ELF-1 (cell line): ENCODE data around the gene SLIT1.
A peak's percentile ranks its signal among the peaks of the same experiment; 100 is the strongest.

Experiments used
- DNase-seq: peaks from one replicate; pipeline ENCODE4 v3.0.0-alpha.2; 2016; ENCODE audit warnings: low read depth, low spot score

Gene SLIT1

GRCh38 chr10:97173036-97173435, 12.7 kb downstream of the SLIT1 start:
- no peak for DNase-seq

GRCh38 chr10:97171001-97171400, 14.8 kb downstream of the SLIT1 start:
- DNase-seq = no peak

GRCh38 chr10:97169911-97170693, 15.7 kb downstream of the SLIT1 start:
- DNase-seq = no peak

- no peak for DNase-seq
Observed at GRCh38 chr10:97169063-97169462, 16.7 kb downstream of the SLIT1 start.

- no peak for DNase-seq
Observed at GRCh38 chr10:97168645-97169044, 17.1 kb downstream of the SLIT1 start.

DNA sequence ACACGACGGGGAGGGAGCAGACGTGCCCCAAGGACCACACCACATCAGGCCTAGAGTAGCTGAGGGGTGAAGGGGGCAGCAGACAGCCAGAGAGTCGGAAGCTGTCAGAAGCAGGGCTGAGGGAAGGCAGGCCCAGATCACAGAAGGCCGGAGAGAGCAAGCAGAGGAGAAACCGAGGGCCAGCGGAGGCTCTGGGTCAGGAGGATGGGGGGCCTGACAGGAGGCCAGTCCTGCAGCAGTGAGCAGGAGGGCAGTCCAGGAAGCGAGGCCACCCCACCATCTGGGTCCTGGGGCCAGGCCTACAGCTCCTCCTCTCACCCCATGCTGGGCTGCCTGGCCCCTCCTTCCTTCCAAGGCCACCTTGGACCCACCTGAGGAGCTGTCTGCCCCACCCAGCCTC, 20.3 kb downstream of the SLIT1 start:
- no peak for DNase-seq

- peak; percentile 77 for DNase-seq
Observed at GRCh38 chr10:97163781-97164501, 21.8 kb downstream of the SLIT1 start.

DNA sequence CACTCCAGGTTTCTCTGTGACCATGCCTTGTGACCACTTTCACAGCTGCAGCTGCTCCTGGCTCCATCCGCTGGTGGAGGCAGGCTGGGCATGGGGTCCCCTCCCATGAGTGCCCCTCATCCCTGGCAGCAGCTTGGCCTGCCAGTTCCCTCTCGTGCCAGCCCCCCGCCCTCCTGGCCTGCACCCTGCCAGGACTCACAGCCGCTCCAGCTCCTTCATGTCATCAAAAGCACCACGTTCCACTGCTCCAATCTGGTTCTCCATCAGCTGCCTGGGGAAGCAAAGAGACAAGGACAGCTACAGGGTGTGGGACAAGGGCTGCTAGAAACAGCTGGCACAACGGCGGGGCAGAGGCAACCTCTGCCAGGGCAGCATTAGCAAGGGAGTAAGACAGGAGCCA, 22.6 kb downstream of the SLIT1 start:
- no peak for DNase-seq

- DNase-seq = no peak
Observed at GRCh38 chr10:97159646-97160305, 26.0 kb downstream of the SLIT1 start.

DNA sequence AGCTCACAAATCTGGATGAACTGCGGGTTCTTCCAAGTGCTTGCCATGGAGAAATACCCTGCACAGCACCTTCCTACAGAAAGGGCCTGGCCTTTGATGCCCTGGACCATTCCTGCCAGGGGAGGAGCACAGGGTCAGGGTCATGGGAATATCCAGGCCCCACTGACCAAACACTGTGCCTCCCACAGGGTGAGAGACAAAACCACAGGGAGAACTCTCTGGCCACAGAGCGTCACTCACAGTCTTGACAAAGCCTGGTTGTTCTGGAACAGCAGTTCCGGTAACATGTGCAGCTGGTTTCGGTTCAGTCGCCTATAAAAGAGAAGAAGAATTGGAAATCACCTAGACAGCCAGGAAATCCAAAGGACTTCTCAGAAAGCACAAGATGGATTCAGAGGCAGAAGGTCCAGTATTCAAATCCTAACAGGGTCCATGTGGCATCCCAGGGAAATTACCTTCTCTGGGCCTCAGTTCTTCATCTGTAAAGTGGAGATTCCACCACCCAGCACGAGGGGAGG, 28.1 kb downstream of the SLIT1 start:
- DNase-seq = no peak

DNA sequence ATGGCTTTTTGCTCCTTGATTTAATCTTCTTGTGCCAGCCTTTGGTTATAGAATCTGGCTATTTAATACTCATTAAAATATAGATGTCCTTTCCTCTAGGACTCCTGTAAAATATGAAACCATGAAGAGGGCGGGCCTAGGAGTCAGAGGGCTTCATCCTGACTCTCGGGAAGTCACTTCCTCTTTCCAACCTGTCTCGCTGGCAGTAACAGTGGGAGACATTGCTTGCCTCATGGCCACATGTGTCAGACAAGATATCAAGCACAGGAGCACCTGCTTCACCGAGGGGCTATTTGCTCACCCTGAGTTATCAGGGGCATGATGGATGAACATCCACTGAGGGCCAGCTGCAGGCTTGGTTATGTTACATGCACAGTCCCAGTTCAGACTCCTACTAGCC, 31.0 kb downstream of the SLIT1 start:
- no peak for DNase-seq

- no peak for DNase-seq
Observed at GRCh38 chr10:97154162-97154561, 31.6 kb downstream of the SLIT1 start.

DNA sequence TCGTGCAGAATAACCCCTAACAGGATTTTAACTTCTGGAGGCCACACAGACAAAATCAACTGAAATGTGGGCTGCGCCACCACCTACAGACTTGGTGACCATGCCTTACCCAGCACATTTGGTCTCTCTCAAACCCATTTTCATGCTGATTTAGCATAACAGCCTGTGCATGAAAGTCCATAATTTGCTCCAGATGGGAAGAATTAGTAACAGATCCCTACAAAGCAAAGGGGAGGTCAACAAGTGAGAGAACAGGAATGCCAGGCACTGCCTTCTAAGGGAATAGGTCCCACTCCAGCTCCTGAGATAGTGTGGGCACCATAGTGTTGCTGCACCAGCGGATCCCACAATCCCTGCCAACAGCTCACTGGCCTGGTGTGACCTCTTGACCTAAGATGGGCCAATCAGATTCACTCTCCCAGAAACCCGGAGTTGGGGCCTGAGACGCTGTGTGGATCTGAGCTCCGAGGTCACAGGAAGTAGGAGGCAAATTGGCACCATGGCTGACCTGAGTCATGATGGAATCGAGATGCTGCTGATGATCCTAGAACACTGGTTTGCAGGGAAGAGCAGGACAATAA, 32.4 kb downstream of the SLIT1 start:
- DNase-seq = no peak

GRCh38 chr10:97151307-97151914, 34.3 kb downstream of the SLIT1 start:
- DNase-seq = no peak

DNA sequence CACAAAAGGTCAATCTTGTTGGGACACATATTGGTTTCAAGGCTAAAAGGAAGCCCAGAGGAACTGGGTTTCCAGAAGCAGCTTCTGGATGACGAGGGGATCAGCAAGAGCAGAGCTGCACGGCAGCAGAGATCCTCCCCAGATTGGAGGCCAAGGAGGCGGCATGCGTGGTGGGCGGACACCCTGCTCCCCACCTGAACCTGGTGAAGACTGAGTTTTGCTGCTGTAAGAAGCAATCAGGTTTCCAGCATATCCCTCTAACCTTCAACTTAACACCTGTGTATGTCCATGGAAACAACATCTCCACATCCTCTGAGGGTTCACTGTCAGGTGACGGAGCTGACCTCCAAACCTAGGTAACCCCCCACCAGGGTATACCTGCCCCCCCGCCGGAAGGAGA, 35.1 kb downstream of the SLIT1 start:
- DNase-seq = no peak

DNA sequence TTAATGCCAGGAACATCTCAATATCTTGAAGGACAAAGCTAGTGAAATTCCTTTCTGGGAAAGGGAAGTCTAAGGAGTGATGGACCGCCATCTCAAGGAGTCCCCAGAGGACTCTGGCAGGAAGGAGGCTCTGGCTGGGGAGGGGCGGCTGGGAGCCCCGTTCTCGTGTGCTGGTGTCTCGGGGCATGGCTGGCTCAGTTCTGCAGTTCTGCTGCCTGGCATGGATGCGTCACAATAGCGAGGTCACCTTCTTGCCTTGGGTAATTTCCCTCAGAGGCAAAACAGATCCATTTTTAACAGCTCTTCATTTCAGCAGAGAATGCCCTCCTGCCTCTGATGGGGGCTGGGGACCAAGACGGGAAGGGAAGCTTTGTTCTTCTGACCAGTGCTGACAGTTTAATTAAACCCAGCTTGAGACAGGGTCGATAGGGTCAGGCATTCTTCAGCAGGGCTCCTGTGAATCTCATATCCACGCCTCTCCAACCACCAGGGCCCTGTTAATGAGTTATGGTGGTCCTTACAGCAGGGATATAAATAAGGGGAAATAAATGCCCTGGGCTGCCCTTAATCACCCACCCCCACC, 35.7 kb downstream of the SLIT1 start:
- peak; percentile 71 for DNase-seq

DNA sequence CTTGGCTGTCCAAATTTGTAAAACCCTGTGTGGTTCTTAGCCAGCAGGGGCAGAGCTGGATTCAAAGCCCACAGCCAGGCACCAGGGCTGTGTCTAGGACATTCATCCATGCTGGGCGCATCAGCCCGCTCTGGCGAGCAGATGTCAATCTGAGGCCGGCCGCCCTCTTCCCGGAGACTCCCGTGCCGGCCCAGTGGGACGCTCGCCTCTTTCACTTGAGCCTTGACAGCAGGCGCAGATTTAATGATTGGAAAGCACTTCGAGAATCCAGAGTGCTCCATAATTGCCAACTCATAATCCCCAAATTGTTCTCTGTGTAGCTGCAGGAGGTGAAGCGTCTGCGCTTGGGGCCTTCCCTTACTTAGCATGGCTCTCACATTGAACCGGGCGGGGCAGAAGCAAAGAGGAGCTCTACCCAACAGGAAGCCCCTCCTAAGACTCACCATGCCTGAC, 36.7 kb downstream of the SLIT1 start:
- DNase-seq = no peak

GRCh38 chr10:97144297-97144696, 41.5 kb downstream of the SLIT1 start:
- no peak for DNase-seq

DNA sequence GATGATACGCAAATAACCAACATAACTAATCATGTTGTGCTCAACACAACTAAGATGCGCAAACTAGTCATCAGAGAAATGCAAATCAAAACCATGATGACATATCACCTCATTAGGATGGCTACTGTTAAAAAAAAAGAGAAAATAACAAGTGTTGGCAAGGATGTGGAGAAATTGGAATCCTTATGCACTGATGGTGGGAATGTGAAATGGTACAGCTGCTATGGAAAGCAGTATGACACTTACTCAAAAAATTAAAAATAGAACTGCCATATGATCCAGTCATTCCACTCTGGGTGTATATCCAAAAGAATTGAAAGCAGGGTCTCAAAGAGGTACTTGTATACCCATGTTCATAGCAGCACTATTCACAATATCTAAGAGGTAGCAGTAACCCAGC, 42.9 kb downstream of the SLIT1 start:
- no peak for DNase-seq

DNA sequence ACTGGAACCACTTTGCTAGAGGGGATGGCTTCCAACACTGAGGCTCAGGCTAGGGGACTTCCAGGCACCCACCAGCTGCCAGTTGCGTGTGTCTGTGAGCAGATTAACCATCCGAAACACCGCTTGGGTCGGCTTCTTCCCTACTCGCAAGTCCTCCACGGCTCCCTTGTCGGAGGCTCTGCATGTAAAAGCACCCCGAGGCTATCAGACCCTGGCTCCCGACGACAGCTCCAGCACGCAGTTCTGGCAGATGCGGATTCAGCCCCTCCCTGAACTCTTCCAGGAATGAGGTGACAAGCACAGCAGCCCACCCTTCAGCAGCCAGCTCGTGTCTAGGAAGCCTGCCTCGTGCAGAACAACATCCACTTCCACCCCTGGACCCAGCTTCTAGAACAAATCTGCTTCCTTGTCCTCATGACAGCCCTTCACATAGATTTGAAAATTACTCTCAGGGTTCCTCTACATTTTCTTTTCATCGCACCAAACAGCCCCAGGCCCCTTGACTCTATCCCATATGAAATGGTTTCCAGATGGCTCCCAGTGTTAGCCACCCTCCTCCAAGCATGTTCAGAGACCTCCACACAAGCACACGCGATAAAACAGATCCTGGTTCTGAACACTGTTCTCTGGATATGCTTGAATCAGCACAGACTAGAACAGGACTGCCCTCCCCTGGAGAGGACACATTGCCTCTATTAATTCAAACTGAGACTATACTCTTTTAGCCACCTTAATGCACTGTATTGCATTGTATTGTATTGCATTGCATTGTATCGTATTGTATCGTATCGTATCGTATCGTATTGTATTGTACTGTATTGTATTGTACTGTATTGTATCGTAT, 44.6 kb downstream of the SLIT1 start:
- peak; percentile 80 for DNase-seq
